Body of pancreas (tissue), 4 donors: ENCODE data around the gene BMPR2. TPM values are rescaled to one million over a fixed set of nuclear protein-coding genes. Genes with fewer than 3 reads are reported as not detected.
"Not testable (repeated sequence)": the region's sequence is repeated elsewhere in the genome, so short reads cannot be mapped to it uniquely, and the experiment has no call there.

ENCODE experiments used
- ATAC-seq: fragments of 150-250 bp; one replicate; pipeline ENCODE4 v1.9.1; 2016
- DNase-seq, 4 donors: peaks; one replicate each; pipeline ENCODE4 v3.0.0-alpha.2; 2019
- H3K27ac ChIP-seq, 4 donors: fragments of 200-600 bp; sonication (generic); 1 replicate in 3 of 4; 2 replicates in 1 of 4; pipeline versions ENCODE4 v1.5.1 to v1.6.1; 2016 to 2019; ENCODE audit warnings: mild to moderate bottlenecking in 1 of 4, mixed read lengths in 1 of 4, moderate library complexity in 1 of 4
- H3K27me3 ChIP-seq, 2 donors: fragments of 200-600 bp; sonication (generic); one replicate each; pipeline ENCODE4 v1.6.0; 2016; ENCODE audit warnings: mild to moderate bottlenecking in 1 of 2
- H3K36me3 ChIP-seq, 2 donors: fragments of 200-600 bp; sonication (generic); replicated peaks in 1 of 2; 2 replicates each; pipeline ENCODE4 v1.5.1; 2016; ENCODE audit warnings: low read depth in 2 of 2; ENCODE audit not compliant: insufficient read depth in 1 of 2
- H3K4me1 ChIP-seq: fragments of 200-600 bp; sonication (generic); one replicate; pipeline ENCODE4 v1.6.0; 2016
- H3K4me3 ChIP-seq, 2 donors: fragments of 200-600 bp; sonication (generic); 1 replicate in 1 of 2; 2 replicates in 1 of 2; pipeline ENCODE4 v1.5.1; 2016 to 2019
- H3K9me3 ChIP-seq, 3 donors: fragments of 200-600 bp; sonication (generic); 1 replicate in 2 of 3; 2 replicates in 1 of 3; pipeline ENCODE4 v1.5.1; 2016
- CTCF ChIP-seq, 7 experiments: fragments of 450-650 bp in 4 of 7; fragments of 200-600 bp in 3 of 7; sonication (generic) in 3 of 7; IDR thresholded peaks; one replicate each; pipeline ENCODE4 v1.5.1; 2016 to 2019; ENCODE audit warnings: antibody characterized with exemption in 7 of 7
- POLR2A ChIP-seq, 3 donors: fragments of 450-650 bp; IDR thresholded peaks; one replicate each; pipeline ENCODE4 v1.6.1; 2016; ENCODE audit warnings: antibody characterized with exemption in 3 of 3, mild to moderate bottlenecking in 2 of 3
- WGBS, 2 donors: methylation state at CpG; one replicate each; pipeline ENCODE4 v1.1.5; 2017; 5-methylcytosine and 5-hydroxymethylcytosine counted together
- intact Hi-C: fragments of 100-400 bp; cut with DNase I; formaldehyde crosslinking; loops from one replicate; pipeline ENCODE4 v1.15.1; 2023
- total RNA-seq, 2 donors: library from RNA; depleted of rRNA; stranded (reverse); fragments of >200 nt; gene quantifications; one replicate each; pipeline ENCODE4 v1.1.0, GENCODE V29; 2016

BMPR2 gene
- total RNA-seq, 2 donors from 2014 or later = 13.7 to 26.7 TPM

- no peak for TF ChIP-seq POLR2A (IDR thresholded peaks at IDR 0.05)
- TF ChIP-seq CTCF (IDR thresholded peaks at IDR 0.05) = no peak
- H3K4me1 ChIP-seq = no peaks in the 10 kb centered on the region
- ATAC-seq (no peak), DNase-seq (no peak)
- H3K36me3 ChIP-seq = peaks cover 0 to 4% of the 10 kb centered on the region in 2 donors
- H3K27ac ChIP-seq = no peak overlapping the region
- no peaks in the 10 kb centered on the region for H3K27me3 ChIP-seq
- no peaks in the 10 kb centered on the region for H3K9me3 ChIP-seq
- no peak overlapping the region for H3K4me3 ChIP-seq
- intact Hi-C loops = no loop called here
Measured at GRCh38 chr2:202521470-202521869, 145.3 kb downstream of the BMPR2 start.

GRCh38 chr2:202529389-202529788 is 153.3 kb downstream of the BMPR2 start:
- H3K9me3 ChIP-seq = no peaks in the 10 kb centered on the region
- no peak overlapping the region for H3K4me3 ChIP-seq
- DNase-seq = no peak
- ATAC-seq = no peak
- no peak for TF ChIP-seq POLR2A (IDR thresholded peaks at IDR 0.05)
- no peak for TF ChIP-seq CTCF (IDR thresholded peaks at IDR 0.05)
- no peak overlapping the region for H3K27ac ChIP-seq
- 20 to 37% methylated on average over 1 of the region's 1 CpG for WGBS, 2 donors
- no peaks in the 10 kb centered on the region for H3K36me3 ChIP-seq
- H3K4me1 ChIP-seq = peaks cover 8% of the 10 kb centered on the region
- H3K27me3 ChIP-seq = no peaks in the 10 kb centered on the region
- intact Hi-C loops = no loop called here

GRCh38 chr2:202530038-202530437 is 153.9 kb downstream of the BMPR2 start:
- ATAC-seq = no peak
- Histone ChIP-seq H3K4me1 (peaks cover 8% of the 10 kb centered on the region), H3K27ac (no peak overlapping the region), H3K9me3 (no peaks in the 10 kb centered on the region), H3K36me3 (no peaks in the 10 kb centered on the region), H3K27me3 (no peaks in the 10 kb centered on the region), H3K4me3 (no peak overlapping the region)
- 14 to 17% methylated on average over 1 of the region's 1 CpG for whole genome bisulfite sequencing, 2 donors
- intact Hi-C loops = no loop called here
- TF ChIP-seq CTCF (IDR thresholded peaks at IDR 0.05) (no peak), POLR2A (IDR thresholded peaks at IDR 0.05) (no peak)
- no peak for DNase-seq

- H3K27me3 ChIP-seq, H3K36me3 ChIP-seq, DNase-seq, H3K9me3 ChIP-seq, ATAC-seq, intact Hi-C loops, H3K4me1 ChIP-seq, H3K4me3 ChIP-seq, H3K27ac ChIP-seq: not testable (repeated sequence)
- 83% methylated on average over 2 of the region's 30 CpGs; no CpG with 5 or more reads in 1 of the 2 donors for WGBS, 2 donors
Measured at GRCh38 chr2:202535290-202535689, 159.2 kb downstream of the BMPR2 start.

GRCh38 chr2:202541137-202541536 is 165.0 kb downstream of the BMPR2 start:
- H3K4me3 ChIP-seq = no peak overlapping the region
- H3K27me3 ChIP-seq = no peaks in the 10 kb centered on the region
- no peaks in the 10 kb centered on the region for H3K36me3 ChIP-seq
- TF ChIP-seq POLR2A (IDR thresholded peaks at IDR 0.05) = no peak
- TF ChIP-seq CTCF (IDR thresholded peaks at IDR 0.05) = no peak
- DNase-seq (no peak), ATAC-seq (no peak)
- H3K4me1 ChIP-seq = peaks cover 6% of the 10 kb centered on the region
- H3K27ac ChIP-seq = no peak overlapping the region
- H3K9me3 ChIP-seq = no peaks in the 10 kb centered on the region
- intact Hi-C loops = no loop called here
- 16% methylated on average over 3 of the region's 3 CpGs for WGBS, 2 donors
